ENCODE measurements around the gene RGPD4. TPM values are rescaled to one million over a fixed set of nuclear protein-coding genes. Genes with fewer than 3 reads are reported as not detected.

Gene RGPD4
- total and polyA plus RNA-seq, 3 donors from 2014 or later = 2.7 to 7.1 (median 3.0) TPM

DNA sequence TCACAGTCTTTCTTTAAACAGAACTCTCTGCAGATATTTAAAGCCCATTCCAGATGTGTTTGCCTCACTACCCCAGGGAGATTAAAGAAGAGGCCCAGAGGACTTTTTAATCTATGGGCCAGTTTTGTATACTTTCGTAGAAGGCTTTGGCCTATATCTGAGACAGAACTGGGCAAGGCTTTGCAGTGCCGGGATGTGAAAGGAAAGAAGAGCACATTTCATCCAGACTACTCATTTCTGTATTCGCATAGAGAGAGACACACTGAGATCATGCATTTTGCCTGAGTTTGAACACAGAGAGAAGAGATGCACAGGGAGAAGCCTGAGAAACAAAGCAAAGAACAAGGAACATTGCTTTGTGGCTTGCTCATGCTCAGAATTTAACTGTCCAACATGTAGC is 104.7 kb downstream of the RGPD4 start:
- Histone ChIP-seq H3K4me1 (no peaks in the 10 kb centered on the region), H3K27ac (no peak overlapping the region), H3K36me3 (ENCODE audit: low read depth, missing control alignments) (no peaks in the 10 kb centered on the region), H3K4me3 (no peak overlapping the region), H3K9me3 (no peaks in the 10 kb centered on the region), H3K27me3 (no peaks in the 10 kb centered on the region)
- TF ChIP-seq POLR2A (IDR thresholded peaks at IDR 0.05) = no peak
- intact Hi-C loops (cut with DNase I; ENCODE audit: low total_unique reads) = no loop called here
- no peak for DNase-seq
- 86 to 90% methylated on average over 3 of the region's 3 CpGs for WGBS, 2 donors

DNA sequence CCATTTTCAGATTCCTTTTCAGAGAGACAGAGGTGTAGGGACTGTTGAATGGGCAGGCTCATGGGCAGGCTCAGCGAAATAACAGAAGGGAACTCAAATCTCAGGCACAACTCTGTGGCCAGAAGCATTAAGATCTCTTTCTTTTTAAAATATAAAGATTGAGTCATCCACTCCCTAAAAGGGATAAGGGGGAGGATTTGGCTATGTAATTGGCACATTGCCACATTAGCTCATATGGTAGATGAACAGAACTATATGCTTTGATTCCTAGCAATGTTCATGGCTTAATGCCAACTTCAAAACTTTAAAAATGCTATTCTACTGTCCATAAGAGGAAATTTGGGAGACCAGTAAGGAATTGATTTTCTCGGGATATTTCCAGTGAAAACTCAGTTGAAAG is 105.8 kb downstream of the RGPD4 start:
- no peak for TF ChIP-seq POLR2A (IDR thresholded peaks at IDR 0.05)
- TF ChIP-seq, protein P1, sequence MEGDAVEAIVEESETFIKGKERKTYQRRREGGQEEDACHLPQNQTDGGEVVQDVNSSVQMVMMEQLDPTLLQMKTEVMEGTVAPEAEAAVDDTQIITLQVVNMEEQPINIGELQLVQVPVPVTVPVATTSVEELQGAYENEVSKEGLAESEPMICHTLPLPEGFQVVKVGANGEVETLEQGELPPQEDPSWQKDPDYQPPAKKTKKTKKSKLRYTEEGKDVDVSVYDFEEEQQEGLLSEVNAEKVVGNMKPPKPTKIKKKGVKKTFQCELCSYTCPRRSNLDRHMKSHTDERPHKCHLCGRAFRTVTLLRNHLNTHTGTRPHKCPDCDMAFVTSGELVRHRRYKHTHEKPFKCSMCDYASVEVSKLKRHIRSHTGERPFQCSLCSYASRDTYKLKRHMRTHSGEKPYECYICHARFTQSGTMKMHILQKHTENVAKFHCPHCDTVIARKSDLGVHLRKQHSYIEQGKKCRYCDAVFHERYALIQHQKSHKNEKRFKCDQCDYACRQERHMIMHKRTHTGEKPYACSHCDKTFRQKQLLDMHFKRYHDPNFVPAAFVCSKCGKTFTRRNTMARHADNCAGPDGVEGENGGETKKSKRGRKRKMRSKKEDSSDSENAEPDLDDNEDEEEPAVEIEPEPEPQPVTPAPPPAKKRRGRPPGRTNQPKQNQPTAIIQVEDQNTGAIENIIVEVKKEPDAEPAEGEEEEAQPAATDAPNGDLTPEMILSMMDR (IDR thresholded peaks at IDR 0.05) = no peak
- intact Hi-C loops (cut with DNase I; ENCODE audit: low total_unique reads) = no loop called here

DNA sequence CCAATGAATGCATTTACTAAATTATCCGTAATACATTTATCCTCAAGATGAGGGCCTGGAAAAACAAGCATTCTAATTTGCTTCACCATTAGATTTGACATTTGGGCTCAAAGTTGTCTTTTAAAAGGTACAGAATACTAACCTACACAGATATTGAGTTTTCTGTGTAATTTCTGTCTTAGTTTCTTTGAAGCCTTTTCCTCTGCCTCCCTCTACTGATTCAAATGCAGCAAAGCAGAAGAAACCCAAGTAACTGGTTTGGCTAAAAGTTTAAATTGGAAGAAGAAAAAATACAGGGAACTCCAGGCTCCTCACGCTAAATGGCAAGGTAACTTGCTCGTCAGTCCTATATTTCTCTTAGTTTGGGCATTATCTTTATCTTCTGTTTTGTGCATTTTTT is 106.3 kb downstream of the RGPD4 start:
- no peaks in the 10 kb centered on the region for H3K36me3 ChIP-seq (ENCODE audit: low read depth, missing control alignments)
- H3K9me3 ChIP-seq = no peaks in the 10 kb centered on the region
- intact Hi-C loops (cut with DNase I; ENCODE audit: low total_unique reads) = no loop called here
- H3K27me3 ChIP-seq = no peaks in the 10 kb centered on the region
- DNase-seq = no peak
- TF ChIP-seq, protein P1 (IDR thresholded peaks at IDR 0.05) = peak in 1 of 3 experiments; percentile 35
- no peak for TF ChIP-seq POLR2A (IDR thresholded peaks at IDR 0.05)
- H3K4me1 ChIP-seq = no peaks in the 10 kb centered on the region
- WGBS, 2 donors = 53 to 54% methylated on average over 3 of the region's 3 CpGs
- no peak overlapping the region for H3K27ac ChIP-seq
- no peak overlapping the region for H3K4me3 ChIP-seq

More for the DNA sequence above, 105.8 kb downstream of the RGPD4 start:
- Histone ChIP-seq H3K4me1 (no peaks in the 10 kb centered on the region), H3K36me3 (ENCODE audit: low read depth, missing control alignments) (no peaks in the 10 kb centered on the region), H3K27me3 (no peaks in the 10 kb centered on the region), H3K27ac (no peak overlapping the region), H3K4me3 (no peak overlapping the region), H3K9me3 (no peaks in the 10 kb centered on the region)
- 61 to 62% methylated on average over 2 of the region's 2 CpGs for WGBS, 2 donors
- DNase-seq = no peak

DNA sequence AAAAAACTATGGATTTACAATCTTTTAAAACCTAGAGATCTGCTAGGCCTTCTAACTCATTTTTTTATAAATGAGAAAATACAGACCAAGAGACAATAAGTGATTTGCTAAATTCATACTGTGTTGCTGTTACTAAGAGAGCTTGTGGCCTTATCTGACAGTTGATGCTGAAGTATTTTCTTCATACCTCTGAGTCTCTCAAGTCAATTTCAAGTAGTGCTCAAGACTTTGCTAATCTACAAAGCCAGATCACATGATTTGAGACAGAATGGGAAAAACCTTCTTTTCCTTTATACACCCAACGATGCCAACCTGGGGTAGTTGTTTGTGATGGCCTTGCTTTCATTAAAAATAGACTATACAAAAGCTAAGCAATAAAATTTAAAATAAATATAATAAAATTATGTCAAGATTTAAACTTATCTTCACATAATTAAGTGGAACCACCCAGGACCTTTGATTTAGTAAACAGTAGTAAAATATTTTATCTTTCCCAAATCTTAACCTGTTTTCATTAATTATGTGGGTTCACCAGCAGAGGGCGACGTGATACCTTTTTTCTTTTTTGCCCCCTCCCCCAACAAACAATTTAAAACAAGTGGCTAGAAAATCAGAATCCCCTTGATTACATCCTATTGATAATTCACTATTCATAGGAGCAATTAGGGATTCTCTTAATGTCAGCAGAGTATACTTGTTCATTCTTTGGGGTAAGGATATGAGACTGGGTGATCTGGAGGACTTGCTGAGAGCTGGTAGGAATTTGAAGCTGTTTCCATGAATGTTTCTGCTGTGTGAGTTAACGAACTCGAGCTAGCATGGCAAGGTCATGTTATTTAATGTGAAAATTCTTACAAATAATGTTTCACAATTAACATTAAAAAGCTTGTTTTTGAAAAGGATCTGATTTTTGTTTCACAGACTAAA is 110.0 kb downstream of the RGPD4 start:
- Histone ChIP-seq H3K4me1 (no peaks in the 10 kb centered on the region), H3K36me3 (ENCODE audit: low read depth, missing control alignments) (no peaks in the 10 kb centered on the region), H3K27me3 (no peaks in the 10 kb centered on the region), H3K27ac (no peak overlapping the region), H3K4me3 (no peak overlapping the region), H3K9me3 (no peaks in the 10 kb centered on the region)
- TF ChIP-seq, protein P1 (IDR thresholded peaks at IDR 0.05) = peak; percentile 43 to 65 (median 55)
- no peak for TF ChIP-seq POLR2A (IDR thresholded peaks at IDR 0.05)
- intact Hi-C loops (cut with DNase I; ENCODE audit: low total_unique reads) = no loop called here
- WGBS, 2 donors = 25 to 34% methylated on average over 5 of the region's 5 CpGs
- peak; percentile 20 for DNase-seq

Small RNA genes lying within 50 kb of the gene (small RNA-seq; reads per million reads assigned to genes)
- 0 reads per million in 2 donors for gene AC009963.1
- 0 reads per million in 2 donors for gene AC009963.2

Other genes starting within 250 kb of the RGPD4 start
- gene SLC5A7, start 159.6 kb downstream of the RGPD4 start, total RNA-seq = under 1 TPM; 0.16 to 0.37 TPM
- 0.21 TPM for gene SLC5A7, start 159.6 kb downstream of the RGPD4 start, polyA plus RNA-seq (ENCODE audit: insufficient read depth, low read depth, low replicate concordance)